GM21825 (cell line): ENCODE results near the gene XIRP1.
A peak's percentile ranks its signal among the peaks of the same experiment; 100 is the strongest.
"Not testable (repeated sequence)": the region's sequence is repeated elsewhere in the genome, so short reads cannot be mapped to it uniquely, and the experiment has no call there.

Source experiments
- ATAC-seq: cut with Tn5 transposase; IDR thresholded peaks from one replicate; pipeline ENCODE4 v1.9.1; 2021; ENCODE audit warnings: mild to moderate bottlenecking, moderate library complexity; ENCODE audit not compliant: unreplicated experiment

Gene XIRP1

DNA sequence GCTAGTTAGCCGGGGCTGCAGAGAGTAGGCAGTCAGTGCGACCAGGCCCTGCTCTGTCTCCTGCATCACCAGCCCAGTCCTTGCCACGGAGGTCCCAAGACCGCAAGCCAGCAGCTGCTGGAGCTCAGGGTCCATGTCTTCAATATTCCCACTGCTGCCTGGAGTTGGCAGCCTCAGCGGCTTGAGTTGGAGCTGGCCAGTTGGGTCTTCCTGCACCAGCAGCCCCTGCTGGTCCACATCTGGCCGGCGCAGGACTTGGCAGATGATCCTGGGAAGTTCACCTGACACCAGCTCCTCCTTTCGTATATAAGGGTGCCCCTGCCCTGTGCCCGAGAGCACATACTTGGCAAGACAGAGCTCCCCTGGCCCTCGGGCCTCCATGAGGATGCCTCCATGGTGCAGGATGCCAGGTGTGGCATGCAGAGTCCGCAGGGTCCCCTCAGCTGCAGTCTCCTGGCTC lies 5.7 kb downstream of the XIRP1 start:
- ATAC-seq = no peak

DNA sequence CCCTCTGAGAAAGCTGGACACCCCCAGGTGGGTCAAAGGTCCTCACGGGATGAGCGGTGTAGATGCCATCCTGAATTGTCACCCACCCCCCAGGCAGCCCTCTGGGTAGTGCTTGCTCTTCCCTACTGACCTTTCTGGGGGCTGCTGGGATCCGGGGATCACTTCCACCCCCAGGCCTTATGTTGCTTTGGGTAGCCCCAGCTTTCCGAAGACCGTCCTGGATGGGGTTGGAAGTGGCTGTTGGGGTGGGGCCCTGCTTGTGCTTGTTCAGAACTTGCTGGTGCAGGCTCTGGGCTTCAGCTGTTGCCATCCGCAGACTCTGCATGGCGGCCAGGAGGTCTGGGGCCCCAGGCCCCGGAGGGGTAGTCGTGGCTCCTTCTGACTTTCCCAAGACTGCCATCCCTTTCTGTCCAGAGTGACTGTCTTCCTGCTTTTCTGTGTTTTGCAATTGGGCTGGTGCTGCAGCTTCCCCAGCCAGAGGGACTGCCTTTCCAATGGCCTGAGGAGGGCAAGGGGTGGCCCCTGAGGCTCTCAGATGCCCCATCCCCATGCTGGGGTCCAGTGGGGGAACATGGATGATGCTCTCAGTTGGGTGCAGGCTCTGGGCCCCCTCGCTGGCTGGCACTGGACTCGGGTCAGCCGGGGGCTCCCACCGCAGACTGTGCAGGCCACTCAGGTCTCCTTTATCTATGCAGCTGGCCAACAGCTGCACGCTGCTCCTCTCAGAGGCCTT lies 6.3 kb downstream of the XIRP1 start:
- ATAC-seq = no peak

DNA sequence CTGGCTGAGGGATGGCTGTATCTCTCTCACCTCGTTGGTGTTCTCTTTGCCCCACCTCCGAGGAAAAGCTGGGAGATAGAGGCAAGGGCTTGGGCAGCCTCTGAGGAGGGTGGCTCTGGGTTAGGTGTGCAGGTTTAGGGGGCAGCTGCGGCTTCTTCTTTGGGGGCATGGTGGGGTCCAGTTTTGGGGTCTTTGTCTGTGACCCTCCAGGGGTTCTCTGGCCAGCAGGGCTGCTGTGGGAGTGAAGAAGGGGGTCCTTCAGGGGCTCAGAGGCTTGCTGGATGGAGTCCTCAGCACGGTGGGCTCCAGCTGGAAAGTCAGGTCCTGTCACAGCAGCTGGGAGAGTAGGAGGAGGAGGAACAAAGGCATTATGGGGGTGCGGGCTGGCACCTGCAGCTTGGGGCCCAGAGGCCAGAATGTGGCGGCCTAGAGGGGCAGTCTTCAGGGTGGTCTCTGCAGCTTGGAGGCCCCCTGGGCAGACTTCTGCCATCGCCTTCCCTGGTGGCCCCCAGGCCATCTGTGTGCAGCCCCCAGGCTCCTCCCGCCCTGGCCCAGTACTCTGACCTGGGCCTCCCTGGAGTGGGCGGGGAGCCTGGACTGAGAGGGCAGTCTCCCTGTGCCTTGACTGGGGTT lies 7.0 kb downstream of the XIRP1 start:
- no peak for ATAC-seq

DNA sequence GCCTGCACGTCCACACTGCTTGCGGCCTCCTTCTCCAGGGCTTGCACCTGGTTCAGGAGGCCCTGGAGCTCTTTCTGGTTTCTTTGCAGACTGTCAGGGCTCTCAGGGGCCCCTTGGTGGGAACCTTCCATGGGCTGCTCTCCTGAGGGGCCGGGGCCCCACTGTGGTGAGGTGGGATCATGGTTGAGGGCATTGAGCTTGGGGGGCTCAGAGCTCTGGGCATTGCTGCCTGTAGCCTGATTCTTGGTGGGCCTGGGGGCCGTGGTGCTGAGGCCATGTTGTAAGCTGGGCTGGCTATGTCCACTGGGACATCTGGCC lies 7.5 kb downstream of the XIRP1 start:
- no peak for ATAC-seq

DNA sequence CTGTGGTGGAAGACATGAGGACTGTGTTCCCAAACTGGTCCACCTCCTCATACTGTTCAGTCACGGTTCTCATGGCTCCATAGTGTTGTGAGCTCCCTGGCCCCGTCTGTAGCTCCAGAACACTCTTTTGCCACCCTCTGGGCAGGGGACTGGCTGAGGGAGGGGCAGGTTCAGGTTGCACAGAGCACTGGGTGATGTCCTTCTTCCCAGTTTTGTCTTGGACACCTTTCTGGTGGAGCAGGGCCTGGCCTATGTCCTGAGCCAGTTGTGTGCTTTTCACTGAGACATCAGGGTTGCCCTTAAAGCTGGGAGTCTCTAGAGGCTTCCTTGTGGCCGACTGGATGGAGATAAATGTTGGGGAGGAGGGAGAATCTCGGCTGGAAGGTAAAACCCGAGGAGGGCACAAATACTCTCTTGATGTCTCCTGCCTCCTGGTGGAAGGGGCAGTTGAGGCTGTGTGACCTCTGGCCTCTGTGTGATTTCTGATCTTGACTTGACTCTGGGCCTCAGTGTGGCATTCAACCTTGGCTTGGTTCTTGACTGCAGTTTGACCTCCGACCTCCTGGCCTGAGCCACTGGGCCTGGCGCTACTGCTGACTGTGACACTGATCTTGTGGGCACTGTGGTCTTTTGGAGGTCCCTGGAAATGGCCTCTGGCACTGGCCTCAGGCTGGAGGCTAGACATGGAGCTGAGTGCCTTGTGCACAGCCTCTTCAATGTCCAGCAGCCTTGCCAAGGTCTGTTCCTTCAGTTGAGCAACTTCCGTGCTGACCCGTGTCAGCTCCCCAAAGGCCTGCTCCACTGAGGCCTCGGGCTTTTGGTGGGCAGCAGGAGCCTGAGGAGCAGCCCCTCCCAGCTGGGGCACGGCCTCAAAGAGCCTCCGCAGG lies 8.1 kb downstream of the XIRP1 start:
- no peak for ATAC-seq

DNA sequence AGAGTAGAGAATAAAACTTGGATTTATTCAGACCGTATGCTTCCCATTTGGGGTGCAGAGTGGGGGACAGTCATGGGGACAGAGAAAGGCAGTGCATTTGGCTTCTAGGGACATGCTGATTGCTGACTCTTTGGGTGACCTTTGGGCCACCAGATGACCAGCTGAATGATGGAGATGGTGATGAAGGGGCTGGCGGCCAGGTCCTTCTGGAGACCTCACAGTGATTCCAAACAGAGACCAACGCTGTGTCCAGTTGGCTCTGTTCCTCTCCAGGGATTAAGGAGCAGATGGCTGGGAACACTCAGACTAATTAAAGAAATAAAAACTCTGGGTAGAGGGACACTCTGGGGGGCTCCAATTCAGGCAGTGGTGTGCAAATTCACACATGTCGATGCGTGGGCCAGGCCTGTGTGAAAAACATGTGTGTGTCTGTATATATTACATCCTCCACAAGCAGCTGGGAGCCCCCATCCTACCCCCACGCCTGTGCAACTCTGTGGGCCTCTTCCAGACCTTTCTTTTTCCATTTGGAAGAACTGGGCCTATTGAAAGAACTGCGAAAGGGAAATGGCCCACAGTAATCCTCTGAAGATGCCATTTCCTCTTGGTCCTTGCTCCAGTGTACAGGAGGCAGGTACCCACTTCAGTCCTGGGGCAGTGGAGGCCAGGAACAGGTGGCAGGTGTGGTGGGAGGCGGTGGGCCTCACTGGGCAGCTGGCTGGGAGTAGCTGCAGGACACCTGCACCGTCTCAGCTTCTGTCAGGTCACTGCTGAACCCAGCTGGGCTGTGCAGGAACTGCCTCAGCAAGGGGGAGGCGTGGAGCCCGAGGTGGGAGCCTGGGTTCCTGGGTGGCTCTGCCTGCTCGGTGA lies 8.9 kb downstream of the XIRP1 start:
- no peak for ATAC-seq

DNA sequence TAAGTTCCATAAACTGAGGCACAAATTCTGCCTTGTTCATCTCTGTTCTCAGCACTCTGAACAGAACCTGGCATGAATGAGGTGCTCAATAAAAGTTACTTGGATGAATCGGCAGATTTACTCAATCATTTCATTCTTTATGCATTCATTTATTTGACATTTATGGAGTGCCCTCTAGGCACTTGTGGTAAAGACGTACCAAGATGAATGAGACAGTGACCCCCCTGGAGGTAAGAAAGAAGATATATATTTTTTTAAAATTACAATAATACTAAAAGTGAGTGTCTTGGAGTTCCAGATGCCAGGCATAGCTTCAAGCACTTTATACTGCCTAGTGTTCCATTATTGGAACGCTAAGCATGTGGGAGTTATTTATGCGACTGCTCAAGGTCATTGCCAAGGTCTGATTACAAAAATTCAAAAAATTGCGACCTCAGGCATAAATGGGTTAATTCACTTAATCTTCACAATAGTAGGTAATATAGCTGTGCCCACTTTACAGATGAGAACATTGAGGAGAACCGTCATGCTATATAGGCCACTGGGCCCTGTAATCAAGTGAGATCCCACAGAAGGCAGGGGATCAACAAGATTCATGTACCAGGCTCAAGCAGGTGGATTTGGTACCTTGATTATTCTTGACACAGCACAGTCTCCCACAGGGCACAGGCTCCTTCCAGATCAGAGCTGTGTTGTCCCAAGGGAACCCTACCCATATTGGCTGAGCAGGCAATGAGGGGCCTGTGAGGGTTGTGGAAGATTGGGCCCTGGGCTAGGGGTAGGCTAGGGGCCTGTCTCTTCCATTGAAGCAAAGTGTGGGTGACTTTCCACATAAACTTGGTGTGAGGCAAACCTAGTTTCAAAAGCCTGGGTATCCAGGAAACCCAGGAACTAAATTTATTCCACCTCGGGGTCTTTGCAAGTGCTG lies 10.7 kb downstream of the XIRP1 start:
- no peak for ATAC-seq

DNA sequence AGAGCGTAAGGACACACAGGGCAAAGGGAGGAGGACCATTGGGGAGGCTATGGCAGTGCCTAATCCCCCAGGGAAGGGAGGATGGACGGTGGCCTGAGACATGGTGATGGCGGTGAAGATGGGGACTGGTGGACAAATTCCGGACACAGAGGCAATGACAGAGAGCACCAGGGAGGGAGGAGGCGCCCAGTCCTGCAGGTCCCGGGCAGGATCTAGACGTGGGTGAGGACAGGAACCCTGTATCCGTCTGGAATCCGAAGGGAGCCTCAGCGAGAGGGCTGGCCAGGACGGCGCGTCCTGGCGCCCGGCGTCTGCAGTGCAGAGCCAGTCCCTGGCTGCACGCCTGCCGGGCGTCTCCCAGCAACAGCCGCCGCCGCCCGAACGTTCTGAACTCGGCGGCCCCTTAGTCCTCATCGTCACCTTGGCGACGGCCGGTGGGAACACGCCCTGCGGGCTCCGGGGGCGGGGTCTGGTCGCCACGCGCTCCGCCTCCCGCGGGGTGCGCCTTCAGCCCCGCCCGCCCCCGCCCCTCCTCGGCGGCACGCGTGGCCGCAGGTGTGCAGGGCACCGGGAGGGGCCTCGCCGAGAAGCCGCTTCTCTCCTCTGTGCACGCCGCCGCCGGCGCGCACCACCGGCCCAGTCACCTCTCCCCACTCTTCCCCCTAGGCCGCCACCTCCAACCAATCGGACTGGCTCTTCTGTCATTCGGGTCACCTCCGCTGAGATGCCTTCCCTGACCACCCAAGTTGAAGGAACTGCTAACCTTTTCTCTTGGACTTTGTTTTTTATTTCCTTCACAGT lies 11.6 kb downstream of the XIRP1 start:
- peak; percentile 92 for ATAC-seq

DNA sequence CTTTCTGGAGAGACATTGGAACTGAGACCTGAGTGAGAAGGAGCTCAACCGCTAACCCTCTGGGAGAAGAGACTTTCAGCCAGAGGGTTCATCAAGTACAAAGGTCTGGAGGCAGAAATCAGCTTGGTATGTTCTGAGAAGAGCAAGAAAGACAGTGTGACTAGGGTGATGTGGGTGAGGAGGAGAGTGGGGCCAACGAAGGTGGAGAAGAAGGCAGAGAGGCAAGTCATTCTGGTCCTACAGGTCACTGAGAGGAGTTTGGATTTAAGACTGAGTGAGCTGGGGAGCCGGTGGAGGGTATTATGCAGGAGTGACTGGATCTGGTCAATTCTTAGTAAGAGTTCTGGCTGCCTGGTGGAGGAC lies 12.2 kb downstream of the XIRP1 start:
- ATAC-seq = no peak

DNA sequence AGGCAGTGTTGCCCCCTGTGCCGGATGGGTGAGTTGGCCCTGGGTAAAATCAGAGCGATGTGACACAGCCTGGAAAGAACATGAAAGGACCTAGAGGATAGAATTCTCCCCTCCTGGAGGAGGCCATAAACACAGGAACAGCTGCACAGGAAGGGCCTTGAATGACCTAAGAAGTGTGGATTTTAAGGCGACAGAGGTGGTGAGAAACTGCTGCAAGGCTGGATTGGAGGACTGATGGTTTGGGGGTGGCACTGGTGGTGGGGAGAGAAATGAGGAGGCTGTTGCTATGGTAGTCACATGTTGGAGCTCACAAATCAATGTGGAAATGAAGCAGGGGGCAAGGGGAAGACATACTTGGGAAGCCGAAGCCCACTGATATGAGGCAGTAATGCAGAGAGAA lies 13.8 kb downstream of the XIRP1 start:
- ATAC-seq = no peak

DNA sequence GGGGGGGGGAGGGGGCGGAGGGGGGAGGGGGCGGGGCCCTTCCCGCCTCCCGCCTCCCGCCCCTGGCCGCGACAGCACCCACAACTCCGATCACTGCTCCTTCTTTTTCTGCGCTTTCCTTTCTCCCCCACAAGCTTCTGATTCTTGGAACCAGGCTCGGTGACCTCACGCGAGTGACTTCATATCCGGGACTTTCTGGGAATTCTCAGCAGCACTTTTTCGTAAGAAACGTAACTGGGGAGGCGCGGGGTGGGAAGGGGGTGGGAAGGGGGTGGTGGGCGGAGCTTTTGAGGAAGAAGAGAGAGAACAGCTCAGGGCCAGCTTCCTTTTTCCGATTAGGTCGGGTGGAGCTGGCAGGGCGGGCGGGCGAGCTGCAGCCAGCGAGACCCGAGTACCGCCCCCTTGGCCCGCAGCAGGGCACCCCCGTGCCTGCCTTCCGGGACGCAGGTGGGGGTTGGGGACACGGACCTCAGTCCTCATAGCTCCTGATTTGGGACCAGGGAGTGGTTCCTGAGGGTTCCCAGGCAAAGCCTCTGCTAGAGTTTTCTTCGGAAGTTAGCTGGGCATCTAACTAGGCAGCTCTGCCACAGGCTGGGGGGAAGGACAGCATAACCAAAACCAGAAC lies 14.6 kb downstream of the XIRP1 start:
- ATAC-seq = peak; percentile 45

DNA sequence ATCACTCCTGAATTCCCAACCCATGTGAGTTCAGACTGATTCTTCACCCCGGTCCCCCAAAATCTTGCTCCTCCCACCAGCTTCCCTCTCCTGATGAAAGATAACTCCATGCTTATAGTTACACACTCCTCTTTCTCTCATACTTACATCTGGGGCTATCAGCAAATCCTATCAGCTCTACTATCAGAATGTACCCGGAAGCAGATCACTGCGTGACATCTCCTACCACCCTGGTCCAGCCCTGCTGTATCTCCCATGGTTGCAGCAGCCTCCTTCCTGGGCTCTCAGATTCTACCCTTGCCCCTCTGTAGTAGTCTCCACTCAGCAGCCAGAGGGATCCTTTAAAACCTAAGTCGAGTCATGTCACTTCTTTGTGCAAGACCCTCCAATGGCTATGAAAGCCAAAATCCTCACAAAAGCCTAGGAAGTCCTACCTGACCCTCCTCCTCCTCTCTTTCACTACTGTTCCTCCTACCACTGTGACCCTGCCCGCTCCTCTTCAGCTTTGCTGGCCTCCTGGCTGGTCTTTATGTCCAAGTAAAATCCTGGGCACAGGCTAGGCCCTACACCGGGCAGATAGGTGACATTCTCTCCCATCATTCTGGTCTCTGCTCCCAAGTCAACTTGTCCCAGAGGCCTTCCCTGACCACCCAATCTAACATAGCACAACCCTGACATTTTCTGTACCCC lies 16.2 kb downstream of the XIRP1 start:
- ATAC-seq = no peak

DNA sequence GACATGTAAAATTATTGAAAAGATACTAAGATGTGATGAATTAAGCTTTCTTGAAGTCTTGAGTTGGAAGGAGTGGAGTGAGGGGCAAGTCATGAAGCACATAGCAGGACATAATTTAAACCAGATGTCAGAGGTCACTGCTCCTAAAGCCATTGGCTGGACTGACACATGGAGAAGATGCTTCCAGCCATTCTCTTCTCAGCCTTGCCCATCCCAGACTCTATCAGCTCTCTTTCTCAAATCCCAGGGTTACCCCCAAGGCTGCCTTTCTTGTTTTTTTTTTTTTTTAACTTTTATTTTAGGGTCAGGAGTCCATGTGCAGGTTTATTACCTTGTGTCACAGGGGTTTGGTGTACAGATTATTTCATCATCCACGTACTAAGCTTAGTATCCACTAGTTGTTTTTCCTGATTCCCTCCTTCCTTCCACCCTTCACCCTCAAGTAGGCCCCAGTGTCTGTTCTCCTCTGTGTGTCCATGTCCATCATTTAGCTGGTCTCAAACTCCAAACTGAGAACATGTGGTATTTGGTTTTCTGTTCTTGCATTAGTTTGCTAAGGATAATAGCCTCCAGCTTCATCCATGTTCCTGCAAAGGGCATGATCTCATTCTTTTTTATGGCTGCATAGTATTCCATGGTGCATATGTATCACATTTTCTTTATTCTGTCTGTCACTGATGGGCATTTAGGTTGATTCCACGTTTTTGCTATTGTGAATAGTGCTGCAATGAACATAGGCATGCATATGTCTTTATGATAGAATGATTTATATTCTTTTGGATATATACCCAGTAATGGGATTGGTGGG lies 18.9 kb downstream of the XIRP1 start:
- ATAC-seq = no peak

DNA sequence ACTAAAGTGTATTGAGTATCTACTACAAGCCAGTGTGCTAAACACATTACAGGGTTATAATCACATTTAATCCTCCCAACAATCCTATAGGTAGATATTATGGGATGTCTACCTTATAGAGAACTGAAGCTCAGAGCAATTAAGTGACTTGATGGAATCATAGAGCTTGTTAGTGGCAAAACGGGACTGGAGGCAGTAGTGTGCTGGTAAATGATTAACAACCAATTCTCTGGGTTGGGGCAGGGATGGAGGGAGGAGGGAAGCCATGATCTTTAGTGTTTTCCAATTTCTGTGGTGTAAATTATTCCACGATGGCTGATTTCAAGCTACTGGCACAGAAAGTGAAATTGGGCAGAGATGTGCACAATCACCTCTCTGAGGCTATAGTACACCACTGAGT lies 20.5 kb downstream of the XIRP1 start:
- no peak for ATAC-seq

DNA sequence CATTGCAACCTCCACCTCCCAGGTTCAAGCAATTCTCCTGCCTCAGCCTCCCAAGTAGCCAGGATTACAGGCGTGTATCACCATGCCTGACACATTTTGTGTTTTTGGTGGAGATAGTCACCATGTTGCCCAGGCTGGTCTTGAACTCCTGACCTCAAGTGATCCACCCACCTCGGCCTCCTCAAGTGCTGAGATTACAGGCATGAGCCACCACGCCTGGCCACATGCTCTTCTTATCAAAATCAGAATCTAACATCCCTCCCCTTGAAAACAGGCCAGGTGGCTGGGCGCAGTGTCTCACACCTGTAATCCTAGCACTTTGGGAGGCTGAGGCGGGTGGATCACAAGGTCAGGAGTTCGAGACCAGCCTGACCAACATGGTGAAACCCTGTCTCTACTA lies 21.5 kb downstream of the XIRP1 start:
- ATAC-seq = not testable (repeated sequence)

DNA sequence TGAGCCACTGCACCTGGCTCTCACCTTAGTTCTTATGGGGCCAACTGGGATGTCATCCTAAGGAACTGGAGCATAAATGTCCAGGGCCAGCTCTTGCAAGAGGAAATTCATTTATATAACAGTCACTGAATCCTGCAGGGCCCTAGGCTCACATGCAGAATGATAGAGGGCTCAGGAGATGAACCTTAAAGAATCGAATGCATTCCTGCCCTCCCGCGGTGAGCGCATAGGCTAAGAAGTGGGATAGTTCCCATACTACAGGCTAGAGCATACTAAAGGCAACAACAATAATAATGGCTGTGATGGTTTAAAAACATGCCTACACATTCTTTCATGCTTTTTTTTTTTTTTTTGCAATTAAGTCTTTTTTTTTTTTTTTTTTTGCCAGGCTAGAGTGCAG lies 21.9 kb downstream of the XIRP1 start:
- no peak for ATAC-seq

DNA sequence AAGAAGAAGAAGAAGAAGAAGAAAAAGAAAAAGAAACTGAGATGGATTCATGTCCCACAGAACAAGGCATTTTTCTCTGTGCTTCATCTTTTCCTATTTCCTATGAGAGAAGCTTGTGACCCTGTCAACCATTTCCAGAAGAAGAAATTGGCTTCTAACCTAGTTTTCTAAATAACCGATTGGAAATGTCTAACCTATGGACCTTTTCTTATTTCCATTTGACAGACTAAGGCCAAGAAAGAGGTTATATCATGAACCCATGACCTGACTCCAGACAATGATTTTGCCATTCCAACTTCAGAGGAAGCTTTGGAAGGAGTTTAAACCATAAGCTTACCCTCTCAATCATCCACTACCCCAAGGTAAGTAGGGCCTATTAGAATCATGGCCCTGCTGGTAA lies 22.7 kb downstream of the XIRP1 start:
- no peak for ATAC-seq
